ENCODE data around the gene MUC16.

Gene MUC16

GRCh38 chr19:9008667-9009066 lies 1.5 kb downstream of the MUC16 start:
- no peak for DNase-seq

- DNase-seq = no peak
Observed at GRCh38 chr19:9000933-9001332, 9.3 kb downstream of the MUC16 start.

GRCh38 chr19:8988204-8988603 lies 22.0 kb downstream of the MUC16 start:
- DNase-seq = no peak

- DNase-seq = no peak
Observed at GRCh38 chr19:8986296-8986695, 23.9 kb downstream of the MUC16 start.

GRCh38 chr19:8973501-8974091 lies 36.6 kb downstream of the MUC16 start:
- DNase-seq = no peak

DNA sequence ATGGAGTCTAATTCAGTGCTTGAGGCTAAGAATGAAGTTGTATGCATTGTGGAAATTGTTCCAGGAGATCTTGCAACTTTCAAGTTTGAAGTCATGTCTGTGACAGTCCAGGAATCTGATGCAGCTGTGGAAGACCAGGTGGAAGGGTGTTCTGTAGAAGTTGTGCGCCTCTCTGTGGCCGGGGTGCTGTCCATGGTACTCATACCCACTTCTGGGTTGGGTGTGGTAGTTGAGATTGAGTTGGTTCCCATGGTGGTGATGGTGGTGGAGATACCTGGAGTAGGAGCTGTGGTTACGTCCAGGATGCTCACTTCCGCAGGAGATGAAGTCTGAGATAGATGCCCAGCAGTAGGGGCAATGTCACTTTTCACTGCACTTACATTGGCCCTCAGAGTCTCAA lies 44.3 kb downstream of the MUC16 start:
- no peak for DNase-seq
